NOMO-1 (cell line): ENCODE measurements around the gene PDK3.

Source experiments
- DNase-seq, 2 experiments: peaks; one replicate each; lab custom pipeline; 2025; ENCODE audit not compliant: unreplicated experiment in 2 of 2; lab: John Stamatoyannopoulos, UW

Gene PDK3

DNA sequence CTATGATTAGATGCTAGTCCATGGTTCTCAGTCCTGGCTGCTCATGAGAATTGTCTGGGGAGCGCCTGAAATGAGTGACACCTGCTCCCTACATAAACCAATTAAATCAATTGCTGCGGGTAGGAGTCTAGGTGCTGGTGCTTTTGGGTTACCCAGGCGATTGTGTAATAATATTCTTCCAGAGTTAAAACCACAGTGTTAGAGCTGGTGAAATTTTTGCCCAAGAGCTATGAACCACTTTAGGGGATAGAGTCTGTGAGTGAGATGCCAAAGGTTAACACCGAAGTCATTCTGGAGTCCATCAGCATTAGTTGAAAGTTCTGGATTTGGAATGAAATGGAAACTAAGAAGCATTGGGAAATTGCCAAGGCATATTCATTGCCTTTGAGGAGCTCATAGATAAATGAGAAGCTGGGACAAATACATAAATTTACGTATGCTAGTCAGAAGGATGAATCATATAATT is 15.3 kb downstream of the PDK3 start:
- DNase-seq, result peak in 1 of 2 experiments; percentile 33

DNA sequence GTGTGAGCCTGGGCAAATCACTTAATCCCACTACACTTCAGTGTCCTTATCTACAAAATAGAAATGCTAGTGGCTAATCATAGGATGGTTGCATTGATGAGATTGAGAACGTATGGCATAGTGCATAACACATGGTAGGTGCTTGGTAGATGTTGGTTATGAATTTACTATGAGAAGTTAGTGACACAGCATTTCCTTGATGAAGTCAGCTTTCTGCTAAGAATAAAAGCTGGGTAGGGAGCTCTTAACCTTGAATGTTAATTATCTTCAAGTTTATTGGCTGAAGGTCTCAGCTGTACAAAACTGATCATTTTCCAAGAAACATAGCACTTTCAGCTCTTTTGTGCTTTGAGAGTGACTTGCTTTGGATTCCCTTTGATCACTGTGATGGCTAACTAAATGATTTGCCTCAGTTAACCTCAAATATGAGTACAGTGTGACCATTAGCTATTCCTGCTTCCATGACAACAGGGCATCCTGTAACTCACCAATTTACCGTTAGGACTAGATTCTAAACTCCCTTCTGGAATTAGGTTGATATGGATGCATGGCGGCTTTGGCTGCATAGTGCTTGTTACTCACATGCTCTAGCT is 17.8 kb downstream of the PDK3 start:
- DNase-seq, result no peak

DNA sequence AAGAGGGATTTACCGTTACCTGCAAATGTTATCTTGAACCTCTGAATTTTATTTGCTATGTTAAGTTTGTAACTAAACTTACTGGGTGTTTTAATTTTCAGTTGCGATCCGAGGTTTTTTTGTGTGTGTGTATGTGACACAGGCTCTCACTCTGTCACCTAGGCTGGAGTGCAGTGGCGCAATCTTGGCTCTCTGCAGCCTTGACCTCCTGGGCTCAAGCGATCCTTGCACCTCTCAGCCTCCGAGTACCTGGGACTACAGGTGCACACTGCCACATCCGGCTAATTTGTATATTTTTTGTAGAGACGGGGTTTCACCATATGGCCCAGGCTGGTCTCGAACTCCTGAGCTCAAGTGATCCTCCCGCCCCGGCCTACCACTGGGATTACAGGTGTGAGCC is 18.5 kb downstream of the PDK3 start:
- DNase-seq, result no peak

DNA sequence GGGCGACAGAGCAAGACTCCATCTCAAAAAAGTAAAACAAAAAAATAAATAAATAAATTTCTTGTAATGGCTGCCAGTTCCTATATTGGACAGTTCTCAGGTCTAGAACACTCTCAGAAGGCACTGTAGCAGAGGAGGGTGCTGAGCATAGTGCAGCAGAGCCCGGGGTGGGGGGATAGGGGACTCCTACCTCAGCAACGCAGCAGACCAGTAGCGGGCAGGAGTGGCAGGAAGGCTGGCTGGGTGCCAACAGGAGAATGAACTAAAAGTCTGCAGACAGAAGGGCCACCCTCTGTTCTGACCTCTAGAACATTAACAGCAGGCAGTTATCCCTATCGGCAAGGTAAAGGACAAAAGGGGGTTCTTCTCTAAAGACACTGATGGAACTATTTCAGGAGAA is 20.2 kb downstream of the PDK3 start:
- no peak for DNase-seq

DNA sequence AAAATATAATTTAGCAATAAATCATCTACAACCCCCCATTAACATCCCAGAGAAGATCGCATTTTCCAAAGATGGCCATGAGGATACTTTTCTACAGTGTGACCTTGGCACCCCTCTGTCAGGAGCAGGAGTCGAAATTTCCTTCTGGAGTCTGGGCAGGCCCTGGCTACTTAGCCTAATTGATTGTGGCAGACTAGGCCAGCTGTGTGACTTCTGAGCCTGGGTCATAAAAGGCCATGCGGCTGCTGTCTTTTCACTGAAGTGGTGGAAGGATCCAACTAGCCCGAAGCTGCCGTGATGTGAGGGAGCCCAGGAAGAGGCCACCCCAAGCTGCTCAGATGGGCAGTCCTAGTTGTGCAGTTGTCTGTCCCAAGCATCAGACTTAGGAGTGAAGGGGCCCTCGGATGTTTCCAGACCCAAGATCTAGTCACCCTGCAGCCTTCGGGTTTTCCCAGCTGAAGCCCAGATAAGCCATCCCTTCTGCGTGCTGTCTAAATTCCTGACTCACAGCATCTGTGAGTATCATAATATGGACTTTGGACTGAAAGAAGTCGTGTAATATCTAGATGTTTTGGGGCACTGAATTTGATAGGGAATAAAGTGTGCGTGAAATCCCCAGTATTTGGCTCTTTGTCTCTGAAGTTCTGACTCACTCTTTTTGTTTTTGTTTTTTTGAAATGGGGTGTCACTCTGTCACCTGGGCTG is 21.0 kb downstream of the PDK3 start:
- no peak for DNase-seq

DNA sequence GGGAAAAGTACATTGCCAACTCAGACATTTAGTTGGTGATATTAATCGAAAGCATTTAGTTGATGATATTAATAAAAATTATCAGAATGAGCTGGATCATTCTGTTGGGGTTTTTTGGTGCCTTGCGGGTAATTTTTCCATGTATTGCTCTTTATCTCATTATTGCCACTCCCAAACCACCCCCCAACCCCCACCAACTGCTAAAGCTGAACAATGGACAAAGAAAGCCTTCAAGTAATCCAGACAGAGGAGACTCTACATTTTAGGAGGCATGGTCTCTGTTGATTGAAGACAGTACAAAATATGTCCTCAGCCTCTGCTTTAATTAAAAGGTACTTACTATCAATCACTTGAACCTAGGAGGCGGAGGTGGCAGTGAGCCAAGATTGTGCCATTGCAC is 22.5 kb downstream of the PDK3 start:
- no peak for DNase-seq

DNA sequence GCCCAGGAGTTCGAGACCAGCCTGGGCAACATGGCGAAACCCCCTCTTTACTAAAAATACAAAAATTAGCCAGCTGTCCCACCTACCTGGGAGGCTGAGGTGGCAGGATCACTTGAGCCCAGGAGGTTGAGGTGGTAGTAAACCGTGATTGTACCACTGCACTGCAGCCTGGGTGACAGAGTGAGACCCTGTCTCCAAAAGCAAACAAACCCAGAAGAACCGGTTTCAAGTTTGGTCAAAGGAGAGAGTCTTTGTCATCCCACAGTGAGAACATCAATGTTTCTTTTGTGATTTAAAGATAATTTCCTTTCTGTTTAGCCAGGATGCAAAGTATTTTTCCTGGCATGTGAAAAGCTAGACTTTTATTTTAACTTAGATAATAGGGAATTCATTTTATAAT is 26.7 kb downstream of the PDK3 start:
- DNase-seq, result no peak

DNA sequence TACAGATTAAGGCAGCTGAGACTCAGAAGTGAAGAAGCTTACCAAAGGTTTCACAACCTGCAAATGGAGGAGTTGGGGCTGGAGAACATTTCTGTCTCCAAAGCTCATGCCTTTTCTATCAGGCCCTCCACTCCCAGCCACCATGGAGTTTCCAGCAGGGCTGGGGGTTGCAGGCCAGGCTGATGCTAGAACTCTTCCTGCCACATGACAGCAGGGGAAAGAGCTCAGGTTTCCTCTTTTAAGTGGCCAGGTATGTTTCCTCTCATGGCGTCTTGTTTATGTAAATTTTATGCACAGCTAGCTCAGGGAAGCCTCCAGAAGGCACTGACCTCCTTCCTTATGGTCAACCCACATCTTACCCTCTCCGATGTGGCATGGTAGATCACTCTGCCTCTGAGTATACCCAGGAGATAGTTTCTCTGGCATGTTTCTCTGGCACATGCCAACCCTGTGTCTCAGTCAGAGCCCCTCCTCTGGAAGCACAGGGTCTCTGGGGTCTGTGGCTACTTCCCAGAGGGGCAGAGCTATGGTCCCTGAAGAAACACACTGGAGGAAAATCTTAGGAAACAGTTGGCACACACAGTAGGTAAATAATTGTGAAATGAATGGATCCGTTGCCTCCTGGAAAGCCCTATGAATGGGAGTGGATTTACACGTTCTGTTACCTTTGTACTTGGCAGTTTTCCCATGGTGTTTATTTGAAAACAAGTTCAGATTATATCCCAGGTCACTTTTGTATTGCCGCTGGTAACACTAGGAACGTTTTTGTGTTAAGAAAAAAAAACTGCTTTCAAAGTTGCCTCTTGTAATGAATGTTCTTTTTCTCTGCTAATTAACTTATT is 28.9 kb downstream of the PDK3 start:
- DNase-seq, result no peak

DNA sequence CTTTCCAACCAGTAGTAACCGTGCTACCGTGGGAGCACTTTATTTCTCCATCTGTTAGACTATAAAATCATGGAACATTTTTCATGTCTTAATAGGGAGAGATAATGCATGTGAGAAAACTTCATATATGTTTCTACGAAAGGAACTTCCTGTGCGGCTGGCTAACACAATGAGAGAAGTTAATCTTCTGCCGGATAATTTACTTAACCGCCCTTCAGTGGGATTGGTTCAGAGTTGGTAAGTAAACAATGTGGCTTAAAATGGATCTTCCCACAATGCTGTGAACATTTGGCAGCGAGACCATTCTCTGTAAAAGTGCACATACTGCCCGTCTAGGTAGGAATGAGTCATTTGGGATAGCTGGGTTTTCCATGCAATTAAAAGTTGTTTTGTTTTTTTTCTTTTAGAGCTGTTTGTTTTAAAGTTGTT is 29.6 kb downstream of the PDK3 start:
- peak in 1 of 2 experiments; percentile 39 for DNase-seq

DNA sequence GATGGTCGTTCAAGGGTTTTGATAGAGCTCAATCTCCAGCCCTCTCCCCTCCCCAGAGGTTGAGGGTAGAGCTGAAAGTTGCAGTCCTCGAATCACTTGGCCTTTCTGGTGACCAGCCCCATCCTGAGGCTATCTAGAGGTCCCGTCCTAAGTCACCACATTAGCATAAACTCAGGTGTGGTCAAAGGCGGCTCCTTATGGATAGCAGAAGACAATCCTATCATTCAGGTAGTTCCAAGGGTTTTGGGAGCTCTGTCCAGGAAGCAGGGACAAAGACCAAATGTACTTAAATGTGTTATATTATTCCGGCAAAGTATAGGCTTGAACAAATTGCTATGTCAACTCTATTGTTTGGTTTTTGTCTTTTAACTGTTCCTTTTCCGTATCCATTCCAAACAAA is 30.6 kb downstream of the PDK3 start:
- no peak for DNase-seq

DNA sequence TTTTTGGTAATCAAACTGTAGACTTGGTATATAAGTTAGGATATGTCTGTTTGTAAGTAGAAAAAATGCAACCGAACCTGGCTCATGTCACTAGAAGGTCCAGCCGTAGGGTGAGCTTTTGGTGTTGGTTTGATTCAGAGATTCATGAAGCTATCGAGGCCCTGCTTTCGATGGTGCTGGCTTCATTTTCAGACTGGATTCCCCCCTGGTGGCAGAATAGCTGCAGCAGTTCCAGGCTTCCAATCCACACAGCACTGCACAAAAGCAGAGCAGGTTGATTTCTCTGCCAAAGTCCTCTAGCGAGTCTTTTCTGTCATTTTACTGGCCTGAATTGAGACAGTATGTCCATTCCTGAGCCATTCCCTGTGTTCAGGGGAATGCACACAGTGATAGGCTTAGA is 33.1 kb downstream of the PDK3 start:
- no peak for DNase-seq

DNA sequence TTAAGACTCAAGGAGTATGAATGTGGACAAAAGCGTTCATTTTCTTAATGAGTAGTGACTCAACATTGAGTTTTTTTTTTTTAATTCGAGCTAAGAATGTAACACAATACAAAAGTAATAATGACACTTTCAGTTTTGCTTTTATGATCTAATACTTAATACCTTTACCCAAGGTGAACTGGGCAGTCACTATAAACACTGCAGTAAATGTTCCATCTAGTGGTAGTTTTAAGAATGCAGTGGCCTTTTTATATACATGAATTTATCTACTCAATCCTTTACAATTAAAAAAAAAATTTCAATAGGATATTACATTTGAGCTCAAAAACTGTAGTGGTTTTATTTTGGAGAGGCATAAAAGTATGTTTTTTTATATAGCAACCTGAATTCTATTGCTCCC is 33.9 kb downstream of the PDK3 start:
- DNase-seq, result peak in 1 of 2 experiments; percentile 5

DNA sequence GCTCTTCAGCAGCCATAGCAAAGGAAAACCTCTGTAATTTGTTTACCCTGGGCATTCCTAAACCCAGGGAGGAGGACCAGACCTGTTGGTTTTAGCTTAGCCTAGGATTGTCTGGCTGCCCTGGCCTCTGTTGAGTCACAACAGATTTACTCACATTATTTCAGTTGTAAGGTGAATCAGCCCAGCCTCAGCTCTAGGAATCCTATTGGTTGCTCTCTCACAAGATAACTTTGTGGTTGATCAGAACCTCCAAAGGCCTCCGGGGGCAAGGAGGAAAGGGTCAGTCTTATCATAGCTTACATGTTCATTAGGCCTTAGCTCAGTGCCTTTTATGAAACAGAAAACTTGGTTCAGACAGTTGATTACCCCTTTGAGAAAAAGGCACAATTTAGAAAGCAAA is 41.0 kb downstream of the PDK3 start:
- DNase-seq, result no peak

DNA sequence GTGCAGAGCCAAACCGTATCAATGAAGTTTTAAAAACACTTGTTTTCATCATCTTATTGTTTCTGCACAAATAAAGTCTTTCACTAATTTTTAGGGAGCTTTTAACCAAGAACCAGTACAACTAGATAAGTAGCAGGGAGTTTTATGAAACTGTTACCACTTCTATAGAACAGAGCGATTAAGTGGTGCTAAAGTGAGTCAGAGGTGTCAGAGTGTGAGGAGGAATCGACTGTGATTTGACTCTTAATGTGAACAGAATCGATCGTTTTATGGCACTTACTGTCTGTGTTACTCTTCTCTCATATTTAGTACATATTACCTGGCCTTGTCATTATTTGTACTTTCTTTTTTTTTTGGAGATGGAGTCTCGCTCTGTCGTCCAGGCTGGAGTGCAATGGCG is 43.3 kb downstream of the PDK3 start:
- no peak for DNase-seq

DNA sequence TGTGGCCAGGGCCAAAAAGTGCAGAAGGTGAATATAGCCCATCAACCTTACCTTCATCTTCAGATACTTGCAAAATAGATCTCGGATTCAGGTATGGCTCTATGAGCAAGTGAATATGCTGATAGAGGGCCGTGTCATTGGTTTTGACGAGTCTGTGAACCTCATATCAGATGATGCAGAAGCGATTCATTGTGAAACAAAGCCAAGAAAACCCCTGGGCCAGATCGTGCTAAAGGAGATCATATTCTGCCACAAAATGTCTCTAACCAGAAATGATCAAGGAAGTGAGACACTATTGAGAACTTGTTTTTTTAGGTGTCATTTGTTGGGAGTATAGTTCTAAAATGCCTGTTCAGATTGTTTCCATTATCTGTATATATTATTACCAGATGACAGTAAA is 48.3 kb downstream of the PDK3 start:
- DNase-seq, result no peak

DNA sequence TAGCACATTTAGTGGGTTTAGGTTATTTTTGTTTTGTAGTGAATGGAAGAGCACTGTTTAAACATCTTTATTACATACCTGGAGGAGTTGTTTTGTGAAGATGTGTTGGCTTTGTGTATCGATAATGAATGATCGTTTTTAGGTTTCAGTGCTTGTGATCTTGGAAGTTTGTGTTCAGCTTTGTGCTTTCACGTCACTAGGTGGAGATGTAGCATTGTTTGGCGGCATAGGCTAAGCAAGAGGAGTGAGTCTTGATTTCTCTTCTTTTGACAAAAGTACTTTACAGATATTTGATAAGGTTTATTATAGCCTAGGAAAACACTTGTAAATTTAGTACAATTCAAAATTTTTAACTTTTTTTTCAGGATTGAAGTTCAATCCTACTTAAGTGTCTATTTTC is 50.4 kb downstream of the PDK3 start:
- no peak for DNase-seq

DNA sequence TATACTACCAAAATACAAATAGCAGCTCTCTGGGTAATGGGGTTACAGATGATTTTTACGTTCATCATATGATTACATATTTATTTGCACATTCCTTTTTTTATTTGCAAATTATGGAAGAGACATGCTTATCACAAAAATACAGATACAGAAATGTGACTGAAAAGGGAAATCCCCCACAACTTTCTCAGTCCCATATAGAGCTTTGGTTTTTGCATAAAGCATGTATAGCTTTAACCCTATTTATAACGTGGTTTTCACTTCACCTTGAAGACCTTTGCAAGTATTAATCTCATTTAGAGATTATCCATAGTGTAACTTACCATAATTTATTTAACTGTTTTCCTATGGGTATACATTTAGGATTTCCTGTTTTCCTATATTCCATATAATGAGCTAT is 55.4 kb downstream of the PDK3 start:
- DNase-seq, result no peak

DNA sequence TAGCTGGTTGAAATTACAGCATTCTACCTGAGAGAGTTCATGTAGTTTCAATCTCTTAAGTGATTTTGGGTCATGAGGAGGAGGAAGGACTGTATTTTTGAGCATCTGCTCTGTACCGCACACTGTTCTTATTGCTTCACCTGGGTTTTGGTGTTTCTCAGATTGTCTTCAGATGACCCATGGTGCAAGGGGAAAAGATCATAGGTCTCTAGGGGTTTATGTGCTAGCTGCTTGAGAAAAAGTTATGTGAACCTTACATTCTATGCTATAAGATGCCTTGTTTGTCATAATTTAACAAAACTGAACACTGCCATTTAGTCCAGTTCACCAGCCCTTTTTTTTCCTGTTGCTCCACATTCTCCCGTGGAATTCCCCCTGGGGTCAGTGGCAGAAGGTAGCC is 60.4 kb downstream of the PDK3 start:
- DNase-seq, result no peak

DNA sequence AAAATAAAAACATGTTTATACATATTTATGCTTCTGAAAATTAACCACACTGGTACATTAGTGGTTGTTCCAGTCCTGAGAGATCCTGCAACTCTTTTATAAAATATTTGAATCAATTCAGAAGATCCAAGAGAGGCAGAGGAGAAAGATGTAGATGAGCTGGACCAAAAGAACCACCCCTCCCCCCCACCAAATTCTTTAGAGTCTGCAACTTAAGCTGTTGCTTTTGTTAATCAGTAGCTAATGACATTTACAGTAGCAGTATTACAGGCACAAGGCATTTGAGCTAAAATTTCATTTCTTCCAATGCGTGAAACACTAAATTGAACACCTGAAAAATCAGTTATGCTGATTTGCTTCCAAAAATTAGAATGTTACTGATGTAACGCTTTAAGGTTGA is 61.5 kb downstream of the PDK3 start:
- DNase-seq, result no peak

DNA sequence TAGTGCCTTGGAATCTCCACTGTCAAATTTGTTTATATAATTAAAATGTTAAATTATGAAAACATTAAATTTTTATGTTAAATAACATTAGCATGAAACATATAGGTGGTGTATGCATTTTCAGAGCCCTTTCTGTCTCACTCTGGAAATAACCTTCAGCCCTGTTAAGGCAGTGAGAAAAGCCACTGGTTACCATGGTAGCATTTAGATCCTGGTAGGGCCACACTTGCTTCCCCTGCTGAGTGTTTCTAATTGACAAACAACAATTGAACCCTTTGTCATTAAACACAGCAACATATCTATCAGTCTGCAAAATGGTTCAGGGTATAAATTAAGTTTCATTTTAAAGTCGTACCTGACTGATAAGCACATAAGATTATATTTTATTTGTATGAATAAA is 63.5 kb downstream of the PDK3 start:
- DNase-seq, result no peak

DNA sequence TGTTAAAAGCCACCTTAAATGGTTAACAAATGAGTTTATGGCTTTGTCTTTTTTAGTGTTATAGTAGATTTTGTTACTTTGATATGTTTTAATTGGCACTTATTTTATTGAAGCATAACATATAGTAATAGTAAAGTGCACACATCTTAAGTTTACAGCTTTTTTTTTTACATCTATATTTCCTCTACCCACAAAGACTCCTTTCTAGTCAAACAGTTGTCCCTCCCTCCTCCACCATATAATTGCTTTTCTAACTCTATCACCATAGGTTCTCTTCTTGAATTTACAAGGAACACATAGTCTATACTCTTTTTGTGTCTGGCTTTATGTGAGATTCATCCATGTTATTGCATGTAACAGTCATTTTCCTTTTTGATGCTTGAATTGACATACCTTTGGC is 71.5 kb downstream of the PDK3 start:
- no peak for DNase-seq

DNA sequence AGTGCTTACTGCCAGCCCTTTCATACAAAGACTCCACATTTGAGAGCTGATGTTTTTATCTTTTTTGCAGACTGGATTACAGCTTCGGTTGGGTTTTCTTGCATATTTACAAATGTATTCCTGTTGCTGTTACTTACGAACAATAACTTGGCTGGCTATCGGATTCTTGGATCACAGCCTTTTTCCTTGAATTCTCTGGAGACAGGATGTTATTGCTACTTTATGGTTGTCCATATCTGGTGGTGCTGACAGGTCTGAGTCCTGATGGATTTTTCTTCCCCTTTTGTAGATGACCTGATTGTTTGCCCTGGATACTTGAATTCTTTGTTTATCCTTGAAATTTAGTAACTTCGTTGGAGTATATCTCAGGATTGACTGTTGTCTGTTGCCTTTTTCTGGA is 77.7 kb downstream of the PDK3 start:
- DNase-seq, result no peak
